ENCODE results near the gene NPC1. TPM values are rescaled to one million over a fixed set of nuclear protein-coding genes. Genes with fewer than 3 reads are reported as not detected.

Gene NPC1
- total RNA-seq, 1 donor from 2014 or later: 42.4 TPM

GRCh38 chr18:23575309-23575651 lies 11.0 kb downstream of the NPC1 start:
- H3K79me2 ChIP-seq (ENCODE audit: insufficient read depth, low read length): peaks cover 23% of the 10 kb centered on the region
- H3K4me3 ChIP-seq (ENCODE audit: insufficient read depth, low read depth, low read length): no peak overlapping the region
- FAIRE-seq: no peak
- no peak overlapping the region for H3K27ac ChIP-seq (ENCODE audit: low read depth, low read length)
- no peak for DNase-seq (ENCODE audit: low read depth)
- no peak overlapping the region for H3K9ac ChIP-seq (ENCODE audit: low read length)
- H4K20me1 ChIP-seq (ENCODE audit: insufficient read depth, low read length): peaks cover 59% of the 10 kb centered on the region
- Mint-ChIP-seq H3K27ac (ENCODE audit: unreplicated experiment) (no peak overlapping the region), H3K9me3 (ENCODE audit: unreplicated experiment) (no peaks in the 10 kb centered on the region), H3K36me3 (ENCODE audit: low read depth, unreplicated experiment) (peaks cover 9% of the 10 kb centered on the region), H3K4me3 (ENCODE audit: unreplicated experiment) (no peak overlapping the region), H3K27me3 (ENCODE audit: low read depth, unreplicated experiment) (no peaks in the 10 kb centered on the region), H3K4me1 (ENCODE audit: low read depth, unreplicated experiment) (peaks cover 34% of the 10 kb centered on the region)
- no peaks in the 10 kb centered on the region for H3K27me3 ChIP-seq (ENCODE audit: insufficient read depth, low read length)
- H3K36me3 ChIP-seq (ENCODE audit: insufficient read depth, low read length): peaks cover 14% of the 10 kb centered on the region
- no peak overlapping the region for H3K4me2 ChIP-seq (ENCODE audit: low read length)
- TF ChIP-seq CTCF (IDR thresholded peaks at IDR 0.05; ENCODE audit: insufficient read depth, low read depth, low read length): no peak
- H3K9me3 ChIP-seq (ENCODE audit: insufficient read depth, low read depth, low read length): no peaks in the 10 kb centered on the region
- peaks cover 9% of the 10 kb centered on the region for H3K4me1 ChIP-seq (ENCODE audit: insufficient read depth, low read length)
- H2AFZ ChIP-seq (ENCODE audit: low read depth, low read length): no peak overlapping the region

- Histone ChIP-seq H3K9ac (ENCODE audit: low read length) (no peak overlapping the region), H3K4me2 (ENCODE audit: low read length) (peak overlapping the region; percentile 29), H3K27ac (ENCODE audit: low read depth, low read length) (no peak overlapping the region), H3K36me3 (ENCODE audit: insufficient read depth, low read length) (peaks cover 19% of the 10 kb centered on the region), H4K20me1 (ENCODE audit: insufficient read depth, low read length) (peaks cover 53% of the 10 kb centered on the region), H3K79me2 (ENCODE audit: insufficient read depth, low read length) (peaks cover 18% of the 10 kb centered on the region), H2AFZ (ENCODE audit: low read depth, low read length) (no peak overlapping the region), H3K4me1 (ENCODE audit: insufficient read depth, low read length) (peaks cover 9% of the 10 kb centered on the region), H3K27me3 (ENCODE audit: insufficient read depth, low read length) (no peaks in the 10 kb centered on the region), H3K9me3 (ENCODE audit: insufficient read depth, low read depth, low read length) (no peaks in the 10 kb centered on the region), H3K4me3 (ENCODE audit: insufficient read depth, low read depth, low read length) (no peak overlapping the region)
- Mint-ChIP-seq H3K27ac (ENCODE audit: unreplicated experiment) (peak overlapping the region; percentile 26), H3K9me3 (ENCODE audit: unreplicated experiment) (no peaks in the 10 kb centered on the region), H3K36me3 (ENCODE audit: low read depth, unreplicated experiment) (peaks cover 9% of the 10 kb centered on the region), H3K27me3 (ENCODE audit: low read depth, unreplicated experiment) (no peaks in the 10 kb centered on the region), H3K4me3 (ENCODE audit: unreplicated experiment) (no peak overlapping the region), H3K4me1 (ENCODE audit: low read depth, unreplicated experiment) (peaks cover 30% of the 10 kb centered on the region)
- DNase-seq (ENCODE audit: low read depth) (no peak), FAIRE-seq (no peak)
- no peak for TF ChIP-seq EZH2 (IDR thresholded peaks at IDR 0.05; ENCODE audit: insufficient read depth, low read length)
- TF ChIP-seq CTCF (IDR thresholded peaks at IDR 0.05; ENCODE audit: insufficient read depth, low read depth, low read length): no peak
These were observed 11.5 kb downstream of the NPC1 start for GRCh38 chr18:23574611-23575308.

GRCh38 chr18:23573626-23574431 lies 12.5 kb downstream of the NPC1 start:
- Histone ChIP-seq H2AFZ (ENCODE audit: low read depth, low read length) (no peak overlapping the region), H3K4me2 (ENCODE audit: low read length) (peak overlapping the region; percentile 29), H3K4me1 (ENCODE audit: insufficient read depth, low read length) (peaks cover 9% of the 10 kb centered on the region), H3K4me3 (ENCODE audit: insufficient read depth, low read depth, low read length) (no peak overlapping the region), H3K9ac (ENCODE audit: low read length) (no peak overlapping the region), H3K27me3 (ENCODE audit: insufficient read depth, low read length) (no peaks in the 10 kb centered on the region), H3K27ac (ENCODE audit: low read depth, low read length) (peak overlapping the region; percentile 20), H3K36me3 (ENCODE audit: insufficient read depth, low read length) (peaks cover 22% of the 10 kb centered on the region), H3K9me3 (ENCODE audit: insufficient read depth, low read depth, low read length) (no peaks in the 10 kb centered on the region), H4K20me1 (ENCODE audit: insufficient read depth, low read length) (peaks cover 45% of the 10 kb centered on the region), H3K79me2 (ENCODE audit: insufficient read depth, low read length) (peaks cover 16% of the 10 kb centered on the region)
- Mint-ChIP-seq H3K4me1 (ENCODE audit: low read depth, unreplicated experiment) (peaks cover 24% of the 10 kb centered on the region), H3K27ac (ENCODE audit: unreplicated experiment) (no peak overlapping the region), H3K36me3 (ENCODE audit: low read depth, unreplicated experiment) (peaks cover 9% of the 10 kb centered on the region), H3K4me3 (ENCODE audit: unreplicated experiment) (no peak overlapping the region), H3K27me3 (ENCODE audit: low read depth, unreplicated experiment) (no peaks in the 10 kb centered on the region), H3K9me3 (ENCODE audit: unreplicated experiment) (no peaks in the 10 kb centered on the region)
- FAIRE-seq: no peak
- TF ChIP-seq CTCF (IDR thresholded peaks at IDR 0.05; ENCODE audit: insufficient read depth, low read depth, low read length): no peak
- no peak for TF ChIP-seq EZH2 (IDR thresholded peaks at IDR 0.05; ENCODE audit: insufficient read depth, low read length)
- DNase-seq (ENCODE audit: low read depth): peak; percentile 82

Data from astrocyte (in vitro differentiated cells and primary cell).